Endothelial cell of umbilical vein (primary cell): ENCODE data around the gene LCAT. TPM values are rescaled to one million over a fixed set of nuclear protein-coding genes. Genes with fewer than 3 reads are reported as not detected.

Source experiments
- BruUV-seq: library from RNA; stranded (reverse); fragments of 400-500 nt; replicated peaks from 2 replicates; lab custom pipeline; 2021; lab: Mats Ljungman, UMichigan
- CTCF ChIA-PET: fragments of 300-600, 350-600 bp; sonication (Branson Sonifier 250); formaldehyde crosslinking; loops from one replicate; lab custom pipeline; 2021; ENCODE audit warnings: antibody characterized with exemption, inconsistent platforms; lab: Charles Lee
- POLR2A ChIA-PET: fragments of 300-600, 350-600 bp; sonication (Branson Sonifier 250); formaldehyde crosslinking; loops from one replicate; lab custom pipeline; 2021; ENCODE audit warnings: antibody characterized with exemption, inconsistent platforms; lab: Charles Lee
- DNase-seq: peaks from one replicate; pipeline ENCODE4 v3.0.0-alpha.2; 2011; ENCODE audit warnings: low read depth, low spot score
- FAIRE-seq: peaks from 2 replicates; lab custom pipeline; 2011; peaks lifted over from hg19 to GRCh38; lab: Jason Lieb, UNC
- H2AFZ ChIP-seq: 2 replicates; pipeline ENCODE4 v1.6.0; 2012; ENCODE audit warnings: low read depth, low read length, control low read depth, inconsistent platforms
- H3K27ac ChIP-seq: 2 replicates; pipeline ENCODE4 v1.5.1; 2011; ENCODE audit warnings: low read depth, mild to moderate bottlenecking, control low read depth, low read length, moderate library complexity; ENCODE audit not compliant: insufficient read depth
- H3K27me3 ChIP-seq, 2 experiments: 2 replicates each; pipeline versions ENCODE4 v1.6.0 to v1.6.1; 2011; ENCODE audit warnings: low read length in 2 of 2, mixed read lengths in 1 of 2; ENCODE audit not compliant: control insufficient read depth in 2 of 2, insufficient read depth in 2 of 2
- H3K36me3 ChIP-seq, 2 experiments: 2 replicates in 1 of 2; 3 replicates in 1 of 2; pipeline ENCODE4 v1.5.1; 2011; ENCODE audit warnings: low read length in 2 of 2, mild to moderate bottlenecking in 1 of 2, moderate library complexity in 1 of 2; ENCODE audit not compliant: control insufficient read depth in 2 of 2, insufficient read depth in 2 of 2; ENCODE audit errors: extremely low read depth in 1 of 2
- H3K4me1 ChIP-seq: 3 replicates; pipeline ENCODE4 v1.5.1; 2011; ENCODE audit warnings: mild to moderate bottlenecking, low read length; ENCODE audit not compliant: control insufficient read depth, insufficient read depth; ENCODE audit errors: extremely low read depth
- H3K4me2 ChIP-seq: 2 replicates; pipeline ENCODE4 v1.6.1; 2011; ENCODE audit warnings: low read length, control low read depth, mixed read lengths; ENCODE audit not compliant: insufficient read depth
- H3K4me3 ChIP-seq, 3 experiments: fragments of 200-600 bp in 1 of 3; sonication (generic), shearing (Covaris generic) in 1 of 3; replicated peaks in 1 of 3; 2 replicates each; pipeline ENCODE4 v1.5.1; 2011 to 2016; ENCODE audit warnings: control low read depth in 3 of 3, low read length in 3 of 3, mild to moderate bottlenecking in 2 of 3, inconsistent platforms in 1 of 3, low read depth in 1 of 3, moderate library complexity in 1 of 3; ENCODE audit not compliant: insufficient read depth in 1 of 3
- H3K79me2 ChIP-seq: 2 replicates; pipeline ENCODE4 v1.6.0; 2012; ENCODE audit warnings: low read length, inconsistent platforms; ENCODE audit not compliant: control insufficient read depth, insufficient read depth
- H3K9ac ChIP-seq: replicated peaks from 2 replicates; pipeline ENCODE3; 2011; ENCODE audit warnings: low read length, control low read depth; ENCODE audit not compliant: insufficient read depth; ENCODE audit errors: extremely low read depth
- H3K9me1 ChIP-seq: replicated peaks from 3 replicates; pipeline ENCODE4 v1.6.0; 2011; ENCODE audit warnings: mild to moderate bottlenecking, low read length; ENCODE audit not compliant: control insufficient read depth, insufficient read depth; ENCODE audit errors: extremely low read depth
- H3K9me3 ChIP-seq: replicated peaks from 2 replicates; pipeline ENCODE4 v1.5.1; 2012; ENCODE audit warnings: low read length, inconsistent platforms; ENCODE audit not compliant: control insufficient read depth, insufficient read depth
- H4K20me1 ChIP-seq: replicated peaks from 2 replicates; pipeline ENCODE3; 2011; ENCODE audit warnings: mild to moderate bottlenecking, low read length; ENCODE audit not compliant: control insufficient read depth, insufficient read depth; ENCODE audit errors: extremely low read depth
- CTCF ChIP-seq, 2 donors: IDR thresholded peaks; 1 replicate in 1 of 2; 2 replicates in 1 of 2; pipeline ENCODE4 v1.5.1; 2011; ENCODE audit warnings: low read length in 2 of 2, mild to moderate bottlenecking in 2 of 2, moderate library complexity in 2 of 2, control low read depth in 1 of 2, inconsistent platforms in 1 of 2, low read depth in 1 of 2; ENCODE audit not compliant: insufficient read depth in 1 of 2; ENCODE audit errors: extremely low read depth in 1 of 2
- EZH2 ChIP-seq: IDR thresholded peaks from 2 replicates; pipeline ENCODE4 v1.6.1; 2012; ENCODE audit warnings: borderline replicate concordance, low read depth, mild to moderate bottlenecking, moderate library complexity, low read length, inconsistent platforms; ENCODE audit not compliant: severe bottlenecking
- FOS ChIP-seq: IDR thresholded peaks from 2 replicates; pipeline ENCODE4 v1.6.1; 2011; ENCODE audit warnings: mild to moderate bottlenecking, low read length, moderate library complexity, borderline replicate concordance; ENCODE audit not compliant: insufficient read depth
- GATA2 ChIP-seq: IDR thresholded peaks from 2 replicates; pipeline ENCODE4 v1.7.0; 2011; ENCODE audit warnings: low read depth, mild to moderate bottlenecking, moderate library complexity, mixed read lengths, low read length; ENCODE audit not compliant: insufficient read length, insufficient read depth
- JUN ChIP-seq: IDR thresholded peaks from 2 replicates; pipeline ENCODE4 v1.6.1; 2011; ENCODE audit warnings: borderline replicate concordance, low read depth; ENCODE audit not compliant: insufficient read length, insufficient read depth
- MAX ChIP-seq: IDR thresholded peaks from 2 replicates; pipeline ENCODE4 v1.6.1; 2011; ENCODE audit not compliant: insufficient read depth, insufficient read length
- MYC ChIP-seq: IDR thresholded peaks from one replicate; pipeline ENCODE4 v1.6.1; 2011; ENCODE audit warnings: mild to moderate bottlenecking, low read depth, low read length
- POLR2A ChIP-seq: IDR thresholded peaks from 2 replicates; pipeline ENCODE4 v1.6.1; 2012; ENCODE audit warnings: low read depth, mild to moderate bottlenecking, control low read depth, low read length
- POLR2AphosphoS5 ChIP-seq: IDR thresholded peaks from 2 replicates; pipeline ENCODE4 v1.6.1; 2012; ENCODE audit warnings: low read depth, mild to moderate bottlenecking, control low read depth, low read length, moderate library complexity; ENCODE audit not compliant: insufficient read depth
- dilution Hi-C: fragments of 300-500 bp; cut with MboI; formaldehyde crosslinking; loops from one replicate; pipeline ENCODE4 v1.15.0; 2019; ENCODE audit warnings: low sequenced_read_pairs; ENCODE audit not compliant: extremely low pct_ligation_motif_present
- intact Hi-C: fragments of 100-400 bp; cut with micrococcal nuclease; formaldehyde crosslinking; loops from one replicate; pipeline ENCODE4 v1.10.0; 2022
- polyA plus RNA-seq, 4 experiments: library from polyadenylated mRNA; depleted of rRNA in 3 of 4; stranded (reverse) in 3 of 4; unstranded in 1 of 4; fragments of >200 nt; gene quantifications; 2 replicates each; pipeline versions ENCODE4 v1.2.1 to v1.2.3, GENCODE V29; 2011 to 2012; ENCODE audit warnings: missing spikeins in 1 of 4
- total RNA-seq: library from RNA; stranded (reverse); gene quantifications from 2 replicates; pipeline ENCODE4 v1.2.3, GENCODE V29; 2021

The LCAT gene
- total and polyA plus RNA-seq, 2 donors (not counting 3 experiments of a cell fraction or from before 2014, with no cell fraction given), result 22.6 to 46.1 TPM

- H3K36me3 ChIP-seq, result peaks cover 0 to 2% of the 10 kb centered on the region in 2 experiments
- BruUV-seq, result no TSS peak
- intact Hi-C loops, result loop anchor here (1.0 to 10.0 kb wide), 2 partner anchors 10 to 588 kb away; partner anchors contain the start of gene PSKH1
- no peak overlapping the region for H3K4me3 ChIP-seq
- dilution Hi-C loops, result loop anchor here (25.0 kb wide), 1 partner anchor 216 kb away; no protein-coding TSS in a partner anchor
- no peaks in the 10 kb centered on the region for H3K9me1 ChIP-seq
- peaks cover 10% of the 10 kb centered on the region for H3K4me1 ChIP-seq
- H3K27ac ChIP-seq, result peak overlapping the region; percentile 67
- peak overlapping the region; percentile 30 for H3K9ac ChIP-seq
- no peak for TF ChIP-seq CTCF (IDR thresholded peaks at IDR 0.05; ENCODE audit: extremely low read depth in 1 of 2, insufficient read depth in 1 of 2, low read depth in 1 of 2, low read length in 2 of 2)
- no peak for TF ChIP-seq MAX
- no peak for TF ChIP-seq POLR2A
- no peak for TF ChIP-seq FOS
- TF ChIP-seq POLR2AphosphoS5, result no peak
- TF ChIP-seq GATA2, result no peak
- no peak for TF ChIP-seq JUN
- no peak for TF ChIP-seq EZH2
- no peak for TF ChIP-seq MYC
- CTCF ChIA-PET, result interaction anchor here (0.8 to 3.7 kb wide), 4 partner anchors 10 to 28 kb away, joined by 3 to 17 read pairs (median 4); partner anchors contain the start of gene PSKH1
- FAIRE-seq, result peak; percentile 75
- no peaks in the 10 kb centered on the region for H3K27me3 ChIP-seq
- H3K4me2 ChIP-seq, result peak overlapping the region; percentile 45
- H4K20me1 ChIP-seq, result no peaks in the 10 kb centered on the region
- peak; percentile 88 for DNase-seq
- H3K79me2 ChIP-seq, result peaks cover 9% of the 10 kb centered on the region
- POLR2A ChIA-PET, result no interaction called here
- H3K9me3 ChIP-seq, result no peaks in the 10 kb centered on the region
- H2AFZ ChIP-seq, result peak overlapping the region; percentile 58
These were observed 41.1 kb downstream of the LCAT start for GRCh38 chr16:67902831-67903230.
